OCI-LY7 (cell line): ENCODE results near the gene RBMS1.

Experiments used
- CTCF ChIP-seq: fragments of 200-600 bp; sonication (generic); conservative IDR thresholded peaks from 2 replicates; pipeline ENCODE4 v1.5.1; 2014; ENCODE audit warnings: mild to moderate bottlenecking, antibody characterized with exemption, low read length, moderate library complexity, mixed read lengths
- EZH2phosphoT487 ChIP-seq: fragments of 200-600 bp; sonication (generic); IDR thresholded peaks from 2 replicates; pipeline ENCODE4 v1.6.1; 2018; ENCODE audit warnings: low read depth, borderline replicate concordance, mild to moderate bottlenecking, mixed run types, antibody characterized with exemption, low read length, moderate library complexity, mixed read lengths

- TF ChIP-seq CTCF (no peak), EZH2phosphoT487 (no peak)
Observed at GRCh38 chr2:160380000-160380570, 113.5 kb downstream of the RBMS1 start.
